Progenitor cell of endocrine pancreas (in vitro differentiated cells): ENCODE data around the gene ABTB2. TPM values are rescaled to one million over a fixed set of nuclear protein-coding genes. Genes with fewer than 3 reads are reported as not detected.
A peak's percentile ranks its signal among the peaks of the same experiment; 100 is the strongest.

Experiments
- DNase-seq: peaks from one replicate; pipeline ENCODE4 v3.0.0; 2021; ENCODE audit warnings: low spot score; ENCODE audit not compliant: unreplicated experiment
- H3K27ac Mint-ChIP-seq: 2 replicates; pipeline ENCODE4 v1.8.0; 2021; ENCODE audit warnings: mild to moderate bottlenecking, moderate library complexity, mixed read lengths
- H3K27me3 Mint-ChIP-seq: 2 replicates; pipeline ENCODE4 v1.8.0; 2021; ENCODE audit warnings: mixed read lengths
- H3K36me3 Mint-ChIP-seq: 2 replicates; pipeline ENCODE4 v1.8.0; 2022; ENCODE audit warnings: mixed read lengths; ENCODE audit not compliant: insufficient read depth
- H3K4me1 Mint-ChIP-seq: 2 replicates; pipeline ENCODE4 v1.8.0; 2021; ENCODE audit warnings: low read depth, mixed read lengths
- H3K4me3 Mint-ChIP-seq: 2 replicates; pipeline ENCODE4 v1.8.0; 2021; ENCODE audit warnings: low read depth, mild to moderate bottlenecking, moderate library complexity, mixed read lengths
- H3K9me3 Mint-ChIP-seq: 2 replicates; pipeline ENCODE4 v1.8.0; 2021; ENCODE audit warnings: low read depth, mixed read lengths
- total RNA-seq: library from RNA; stranded (reverse); gene quantifications from 2 replicates; pipeline ENCODE4 v1.2.1, GENCODE V29; 2021
- TF ChIP-seq, protein P1 (sequence below): fragments of 200-600 bp; sonication (generic); IDR thresholded peaks from one replicate; pipeline ENCODE4 v1.5.0; 2021; ENCODE audit warnings: antibody characterized with exemption, mild to moderate bottlenecking; ENCODE audit not compliant: unreplicated experiment

The ABTB2 gene
- total RNA-seq, 1 donor from 2014 or later: 19.5 TPM

DNA sequence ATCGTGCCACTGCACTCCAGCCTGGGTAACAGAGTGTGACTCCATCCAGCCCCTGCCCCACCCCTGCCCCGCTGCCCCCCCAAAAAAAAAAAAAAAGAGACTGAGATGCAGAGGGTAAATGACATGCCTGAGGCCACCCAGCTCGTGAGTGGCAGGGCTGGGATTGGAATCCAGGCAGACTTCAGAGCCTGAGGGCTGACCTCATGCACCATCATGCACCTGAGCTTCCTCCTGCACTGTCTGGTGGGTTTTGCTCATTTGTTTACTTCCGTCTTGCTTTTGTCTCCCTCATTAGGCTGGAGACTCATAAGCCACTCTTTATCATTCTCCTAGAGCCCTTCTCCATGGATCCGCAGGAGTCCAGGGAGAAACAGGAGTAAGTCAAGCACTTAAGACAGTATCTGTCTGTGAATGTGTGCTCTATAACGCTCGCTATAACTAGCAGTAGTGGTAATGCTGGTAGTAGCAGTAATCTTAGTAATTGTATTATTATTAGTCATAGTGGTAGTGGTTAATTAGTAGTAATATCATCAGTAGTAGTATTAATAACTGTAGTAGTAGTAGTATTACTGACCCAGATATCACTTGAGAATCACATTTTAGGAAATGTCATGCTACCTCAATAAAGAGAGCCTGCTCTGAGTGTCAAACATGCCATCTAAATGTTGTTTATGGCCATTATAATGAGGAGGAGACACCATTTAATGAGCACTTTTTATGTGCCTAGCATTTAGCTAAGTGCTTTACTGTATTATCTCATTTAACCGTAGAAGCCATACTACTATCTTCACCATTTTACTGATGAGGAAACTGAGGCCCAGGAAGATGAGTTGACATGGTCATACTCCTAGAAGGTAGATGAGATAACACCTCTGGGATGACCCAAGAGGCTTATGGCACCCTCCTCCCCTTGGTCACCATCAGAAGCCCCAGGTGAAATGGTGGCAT lies 167.3 kb downstream of the ABTB2 start:
- Mint-ChIP-seq H3K4me1 (peaks cover 33% of the 10 kb centered on the region), H3K27ac (peak overlapping the region; percentile 80), H3K4me3 (peak overlapping the region; percentile 52), H3K36me3 (peaks cover 2% of the 10 kb centered on the region), H3K27me3 (no peaks in the 10 kb centered on the region), H3K9me3 (no peaks in the 10 kb centered on the region)
- no peak for DNase-seq
- TF ChIP-seq, protein P1, sequence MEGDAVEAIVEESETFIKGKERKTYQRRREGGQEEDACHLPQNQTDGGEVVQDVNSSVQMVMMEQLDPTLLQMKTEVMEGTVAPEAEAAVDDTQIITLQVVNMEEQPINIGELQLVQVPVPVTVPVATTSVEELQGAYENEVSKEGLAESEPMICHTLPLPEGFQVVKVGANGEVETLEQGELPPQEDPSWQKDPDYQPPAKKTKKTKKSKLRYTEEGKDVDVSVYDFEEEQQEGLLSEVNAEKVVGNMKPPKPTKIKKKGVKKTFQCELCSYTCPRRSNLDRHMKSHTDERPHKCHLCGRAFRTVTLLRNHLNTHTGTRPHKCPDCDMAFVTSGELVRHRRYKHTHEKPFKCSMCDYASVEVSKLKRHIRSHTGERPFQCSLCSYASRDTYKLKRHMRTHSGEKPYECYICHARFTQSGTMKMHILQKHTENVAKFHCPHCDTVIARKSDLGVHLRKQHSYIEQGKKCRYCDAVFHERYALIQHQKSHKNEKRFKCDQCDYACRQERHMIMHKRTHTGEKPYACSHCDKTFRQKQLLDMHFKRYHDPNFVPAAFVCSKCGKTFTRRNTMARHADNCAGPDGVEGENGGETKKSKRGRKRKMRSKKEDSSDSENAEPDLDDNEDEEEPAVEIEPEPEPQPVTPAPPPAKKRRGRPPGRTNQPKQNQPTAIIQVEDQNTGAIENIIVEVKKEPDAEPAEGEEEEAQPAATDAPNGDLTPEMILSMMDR: no peak

DNA sequence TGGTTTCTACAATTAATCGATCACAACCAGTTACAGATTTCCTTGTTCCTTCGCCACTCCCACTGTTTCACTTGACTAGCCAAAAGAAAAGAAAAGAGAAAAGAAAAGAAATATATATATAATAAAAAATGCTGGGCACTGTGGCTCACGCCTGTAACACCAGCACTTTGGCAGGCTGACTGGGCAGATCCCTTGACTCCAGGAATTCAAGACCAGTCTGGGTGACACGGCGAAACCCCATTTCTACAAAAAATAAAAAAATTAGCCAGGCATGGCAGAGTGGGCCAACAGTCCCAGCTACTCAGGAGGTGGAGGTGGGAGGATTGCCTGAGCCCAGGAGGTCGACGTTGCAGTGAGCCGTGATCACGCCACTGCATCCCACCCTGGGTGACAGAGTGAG lies 168.6 kb downstream of the ABTB2 start:
- TF ChIP-seq, protein P1: no peak
- peak overlapping the region; percentile 57 for H3K4me3 Mint-ChIP-seq
- peak overlapping the region; percentile 88 for H3K27ac Mint-ChIP-seq
- no peaks in the 10 kb centered on the region for H3K9me3 Mint-ChIP-seq
- H3K36me3 Mint-ChIP-seq: peaks cover 2% of the 10 kb centered on the region
- no peaks in the 10 kb centered on the region for H3K27me3 Mint-ChIP-seq
- DNase-seq: no peak
- peaks cover 34% of the 10 kb centered on the region for H3K4me1 Mint-ChIP-seq

DNA sequence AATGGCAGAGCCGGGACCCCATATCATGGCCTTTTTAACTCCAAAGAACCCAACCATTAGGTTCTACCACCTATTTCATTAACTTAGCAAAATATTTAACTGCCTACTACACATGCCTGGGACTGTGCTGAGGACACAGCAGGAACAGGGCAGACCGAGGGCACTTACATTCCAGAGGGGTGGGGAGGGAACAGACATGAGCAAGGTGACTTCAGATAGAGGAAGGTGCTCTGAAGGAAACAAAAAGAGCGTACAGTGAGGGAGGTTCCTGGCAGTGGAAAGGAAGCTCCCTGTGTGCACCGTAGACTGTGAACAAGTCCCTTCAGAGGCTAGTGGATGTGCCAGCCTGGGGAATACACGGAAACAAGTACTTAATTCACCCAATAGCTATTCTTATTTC lies 169.6 kb downstream of the ABTB2 start:
- no peaks in the 10 kb centered on the region for H3K27me3 Mint-ChIP-seq
- H3K27ac Mint-ChIP-seq: no peak overlapping the region
- H3K36me3 Mint-ChIP-seq: no peaks in the 10 kb centered on the region
- H3K4me1 Mint-ChIP-seq: peaks cover 34% of the 10 kb centered on the region
- H3K4me3 Mint-ChIP-seq: peak overlapping the region; percentile 22
- no peaks in the 10 kb centered on the region for H3K9me3 Mint-ChIP-seq
- no peak for DNase-seq
- TF ChIP-seq, protein P1: no peak

DNA sequence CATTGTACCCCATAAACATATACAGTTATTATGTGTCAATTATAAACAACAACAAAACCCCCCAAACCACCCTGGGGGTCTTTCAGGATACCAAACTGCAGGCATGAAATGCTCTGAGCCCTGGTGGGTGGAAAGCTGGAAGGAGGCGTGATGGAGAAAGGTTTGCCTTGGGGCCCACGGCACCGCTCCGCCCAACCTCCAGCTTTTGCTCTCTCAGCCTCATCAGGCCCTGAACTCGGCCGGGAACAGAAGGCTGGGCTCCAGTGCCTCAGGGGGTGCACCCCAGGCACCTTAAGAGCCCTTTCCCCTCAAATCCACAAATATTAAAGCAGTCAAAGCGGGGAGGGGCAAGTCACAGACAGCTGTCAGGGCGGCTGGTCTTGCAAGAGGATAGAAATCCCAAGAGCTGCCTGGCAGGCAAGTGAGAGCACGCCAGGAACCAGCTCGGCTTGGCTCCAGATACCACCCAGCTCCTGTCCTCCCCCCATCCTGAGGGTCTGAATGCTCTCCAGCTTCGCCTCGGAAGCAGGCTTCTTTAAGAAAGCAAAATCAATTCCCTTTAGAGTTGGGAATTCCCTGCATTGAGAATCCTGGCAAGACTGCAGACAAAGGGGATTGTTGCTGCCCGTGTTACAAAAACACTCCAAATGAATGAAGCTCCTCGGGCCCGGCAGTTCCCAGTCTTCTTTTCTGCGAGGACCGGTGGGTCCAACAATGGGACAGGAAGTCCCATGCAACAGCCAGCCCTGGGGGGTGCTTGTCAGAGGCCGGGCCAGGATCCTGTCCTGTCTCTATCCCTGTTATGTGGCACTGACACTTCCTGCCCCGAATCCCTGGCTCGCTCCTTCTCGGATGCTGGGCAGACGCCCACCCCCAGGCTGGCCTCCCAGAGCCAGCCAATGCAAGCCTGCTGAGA lies 171.6 kb downstream of the ABTB2 start:
- H3K4me3 Mint-ChIP-seq: no peak overlapping the region
- no peaks in the 10 kb centered on the region for H3K27me3 Mint-ChIP-seq
- H3K27ac Mint-ChIP-seq: no peak overlapping the region
- H3K9me3 Mint-ChIP-seq: no peaks in the 10 kb centered on the region
- TF ChIP-seq, protein P1: no peak
- no peak for DNase-seq
- peaks cover 32% of the 10 kb centered on the region for H3K4me1 Mint-ChIP-seq
- no peaks in the 10 kb centered on the region for H3K36me3 Mint-ChIP-seq

DNA sequence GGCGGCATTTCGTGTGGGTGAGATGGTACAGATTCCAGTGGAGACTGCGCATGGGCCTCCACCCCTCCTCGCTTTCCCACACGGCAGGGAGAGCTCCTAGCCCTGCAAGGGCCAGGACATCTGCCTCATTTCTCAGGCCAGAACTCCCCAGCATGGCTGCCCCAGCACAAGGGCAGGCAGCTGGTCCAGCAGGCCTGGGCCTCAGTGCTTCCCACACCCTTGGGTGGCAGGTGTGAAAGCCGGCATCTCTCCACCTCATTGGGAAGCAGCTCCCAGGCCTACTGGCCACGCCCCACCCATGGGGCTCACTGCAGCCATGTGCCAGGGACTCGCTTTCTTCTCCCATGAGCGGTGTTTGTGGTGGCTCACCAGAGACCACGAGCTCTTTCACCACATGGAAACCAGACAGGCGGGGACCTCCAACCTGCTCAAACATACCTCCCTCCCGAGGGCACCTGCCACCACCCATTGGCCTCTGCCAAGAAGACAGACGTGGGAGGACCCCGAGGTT lies 173.2 kb downstream of the ABTB2 start:
- TF ChIP-seq, protein P1: no peak
- H3K36me3 Mint-ChIP-seq: no peaks in the 10 kb centered on the region
- H3K27me3 Mint-ChIP-seq: no peaks in the 10 kb centered on the region
- H3K9me3 Mint-ChIP-seq: no peaks in the 10 kb centered on the region
- H3K4me3 Mint-ChIP-seq: no peak overlapping the region
- no peak for DNase-seq
- H3K27ac Mint-ChIP-seq: no peak overlapping the region
- peaks cover 26% of the 10 kb centered on the region for H3K4me1 Mint-ChIP-seq
